ENCODE measurements around the gene SHLD1.

SHLD1 gene

DNA sequence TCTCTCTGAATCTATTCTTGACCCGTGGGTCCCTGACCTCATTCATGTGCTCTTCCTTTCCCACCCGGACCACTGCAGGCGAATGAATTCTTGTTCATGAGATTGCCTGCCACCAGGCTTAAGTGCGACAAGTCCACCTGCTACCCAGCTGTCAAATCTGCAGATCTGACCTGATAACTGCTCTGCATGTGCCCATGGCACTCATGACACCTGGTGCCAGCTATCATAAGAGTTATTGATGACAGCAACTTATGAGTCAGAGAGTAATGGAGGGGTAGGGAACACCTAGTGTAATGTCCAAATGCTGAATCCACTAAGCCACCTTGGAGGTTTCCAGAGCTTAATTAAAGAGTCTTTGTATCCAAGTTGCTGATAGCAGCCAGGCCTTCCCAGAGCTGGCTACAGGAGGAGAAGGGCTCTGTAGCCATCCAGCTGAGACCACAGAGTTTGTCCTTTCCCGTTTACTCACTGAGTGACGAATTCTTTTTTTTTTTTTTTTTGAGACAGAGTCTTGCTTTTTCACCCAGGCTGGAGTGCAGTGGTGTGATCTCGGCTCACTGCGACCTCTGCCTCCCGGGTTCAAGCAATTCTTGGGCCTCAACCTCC lies 17.4 kb downstream of the SHLD1 start:
- no peak for DNase-seq (ENCODE audit: low read depth)
- TF ChIP-seq, protein P1, sequence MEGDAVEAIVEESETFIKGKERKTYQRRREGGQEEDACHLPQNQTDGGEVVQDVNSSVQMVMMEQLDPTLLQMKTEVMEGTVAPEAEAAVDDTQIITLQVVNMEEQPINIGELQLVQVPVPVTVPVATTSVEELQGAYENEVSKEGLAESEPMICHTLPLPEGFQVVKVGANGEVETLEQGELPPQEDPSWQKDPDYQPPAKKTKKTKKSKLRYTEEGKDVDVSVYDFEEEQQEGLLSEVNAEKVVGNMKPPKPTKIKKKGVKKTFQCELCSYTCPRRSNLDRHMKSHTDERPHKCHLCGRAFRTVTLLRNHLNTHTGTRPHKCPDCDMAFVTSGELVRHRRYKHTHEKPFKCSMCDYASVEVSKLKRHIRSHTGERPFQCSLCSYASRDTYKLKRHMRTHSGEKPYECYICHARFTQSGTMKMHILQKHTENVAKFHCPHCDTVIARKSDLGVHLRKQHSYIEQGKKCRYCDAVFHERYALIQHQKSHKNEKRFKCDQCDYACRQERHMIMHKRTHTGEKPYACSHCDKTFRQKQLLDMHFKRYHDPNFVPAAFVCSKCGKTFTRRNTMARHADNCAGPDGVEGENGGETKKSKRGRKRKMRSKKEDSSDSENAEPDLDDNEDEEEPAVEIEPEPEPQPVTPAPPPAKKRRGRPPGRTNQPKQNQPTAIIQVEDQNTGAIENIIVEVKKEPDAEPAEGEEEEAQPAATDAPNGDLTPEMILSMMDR (IDR thresholded peaks at IDR 0.05; ENCODE audit: control insufficient read depth, insufficient read depth, low read depth, low read length, missing control alignments) = no peak
- no peak overlapping the region for H3K4me3 ChIP-seq (ENCODE audit: control insufficient read depth, low read depth, low read length)

- no peak overlapping the region for H3K4me3 ChIP-seq (ENCODE audit: control insufficient read depth, low read depth, low read length)
Measured at GRCh38 chr20:5770231-5770986, 20.2 kb downstream of the SHLD1 start.

DNA sequence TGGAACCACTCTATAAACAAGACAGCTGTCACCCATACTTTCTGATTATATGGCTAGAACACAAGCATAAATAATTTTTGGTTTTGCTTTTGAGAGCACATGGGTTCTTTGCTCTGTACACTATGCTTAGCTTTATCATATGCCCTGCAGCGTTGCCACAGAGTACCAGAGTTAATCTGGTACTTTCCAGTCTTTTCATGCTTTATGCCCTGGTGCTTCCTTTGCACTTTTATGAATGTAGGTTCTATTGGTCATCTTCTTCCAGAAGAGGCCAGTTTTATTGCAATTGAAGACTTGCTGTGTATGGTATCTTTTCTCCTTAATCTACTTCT lies 20.8 kb downstream of the SHLD1 start:
- TF ChIP-seq, protein P1 (IDR thresholded peaks at IDR 0.05; ENCODE audit: control insufficient read depth, insufficient read depth, low read depth, low read length, missing control alignments) = no peak
- no peak for DNase-seq (ENCODE audit: low read depth)
- H3K4me3 ChIP-seq (ENCODE audit: control insufficient read depth, low read depth, low read length) = no peak overlapping the region

More at GRCh38 chr20:5770231-5770986, 20.2 kb downstream of the SHLD1 start:
- TF ChIP-seq, protein P1 (IDR thresholded peaks at IDR 0.05; ENCODE audit: control insufficient read depth, insufficient read depth, low read depth, low read length, missing control alignments) = no peak
- DNase-seq (ENCODE audit: low read depth) = no peak

DNA sequence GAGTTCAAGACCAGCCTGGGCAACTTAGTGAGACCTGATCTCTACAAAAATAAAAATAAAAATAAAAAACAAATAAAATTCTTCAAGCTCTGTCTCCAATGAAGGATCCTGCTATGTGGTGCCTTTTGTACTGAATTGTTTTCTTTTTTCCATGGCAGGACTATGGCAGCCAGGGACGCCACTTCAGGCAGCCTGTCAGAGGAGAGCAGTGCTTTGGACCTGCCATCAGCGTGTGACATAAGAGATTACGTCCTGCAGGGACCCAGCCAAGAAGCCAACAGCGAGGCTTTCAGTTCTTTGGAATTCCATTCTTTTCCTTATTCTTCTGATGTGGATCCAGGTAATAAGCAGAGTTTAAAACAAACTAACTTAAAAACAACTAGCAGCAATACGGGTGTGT lies 22.5 kb downstream of the SHLD1 start:
- TF ChIP-seq, protein P1 (IDR thresholded peaks at IDR 0.05; ENCODE audit: control insufficient read depth, insufficient read depth, low read depth, low read length, missing control alignments) = no peak
- DNase-seq (ENCODE audit: low read depth) = no peak
- H3K4me3 ChIP-seq (ENCODE audit: control insufficient read depth, low read depth, low read length) = no peak overlapping the region

DNA sequence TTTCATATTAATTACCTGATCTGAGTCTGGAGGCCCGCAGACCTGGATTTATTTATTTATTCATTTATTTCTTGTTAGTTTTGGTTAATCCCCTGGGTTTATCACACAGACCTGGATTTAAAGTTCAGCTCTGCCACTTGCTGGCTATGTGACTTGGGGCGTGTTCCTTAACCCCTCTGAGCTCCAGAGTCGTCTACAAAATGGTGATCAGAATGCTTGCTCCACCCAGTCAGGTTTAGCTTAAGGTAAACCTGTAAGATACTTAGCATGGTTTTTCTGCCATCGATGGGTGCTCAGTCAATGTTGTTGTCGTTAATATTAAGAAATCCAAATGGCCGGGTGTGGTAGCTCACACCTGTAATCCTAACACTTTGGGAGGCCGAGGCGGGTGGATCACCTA lies 23.4 kb downstream of the SHLD1 start:
- no peak for DNase-seq (ENCODE audit: low read depth)
- TF ChIP-seq, protein P1 (IDR thresholded peaks at IDR 0.05; ENCODE audit: control insufficient read depth, insufficient read depth, low read depth, low read length, missing control alignments) = no peak
- no peak overlapping the region for H3K4me3 ChIP-seq (ENCODE audit: control insufficient read depth, low read depth, low read length)

GRCh38 chr20:5776077-5776476 lies 25.9 kb downstream of the SHLD1 start:
- H3K4me3 ChIP-seq (ENCODE audit: control insufficient read depth, low read depth, low read length) = no peak overlapping the region
- DNase-seq (ENCODE audit: low read depth) = no peak
- TF ChIP-seq, protein P1 (IDR thresholded peaks at IDR 0.05; ENCODE audit: control insufficient read depth, insufficient read depth, low read depth, low read length, missing control alignments) = no peak
